GM12878 (cell line): ENCODE data around the gene KAZN. TPM values are rescaled to one million over a fixed set of nuclear protein-coding genes. Genes with fewer than 3 reads are reported as not detected.

Experiments
- ATAC-seq: fragments of 200-7000 bp; cut with Tn5 transposase; 3 replicates; pipeline ENCODE4 v1.9.1; 2020; ENCODE audit warnings: mild to moderate bottlenecking, moderate library complexity
- BruUV-seq: library from RNA; stranded (reverse); fragments of 400-500 nt; replicated peaks from 2 replicates; lab custom pipeline; 2021; lab: Mats Ljungman, UMichigan
- CTCF ChIA-PET: fragments of 300-600 bp; sonication (Branson Sonifier 250); formaldehyde crosslinking; extraction: SDS; loops from one replicate; lab custom pipeline; 2021; ENCODE audit warnings: inconsistent platforms; lab: Yijun Ruan, JAX
- POLR2A ChIA-PET: fragments of 350-600 bp; formaldehyde crosslinking; extraction: SDS; loops from one replicate; lab custom pipeline; 2021; ENCODE audit warnings: inconsistent platforms; lab: Charles Lee
- RAD21 ChIA-PET: fragments of 300-600 bp; sonication (Branson Sonifier 250); formaldehyde crosslinking; loops from one replicate; lab custom pipeline; 2023; ENCODE audit warnings: antibody characterized with exemption; ENCODE audit not compliant: unreplicated experiment; lab: Charles Lee
- SMC1A ChIA-PET: fragments of 300-600 bp; sonication (Branson Sonifier 250); formaldehyde crosslinking; loops from one replicate; lab custom pipeline; 2023; ENCODE audit not compliant: unreplicated experiment, uncharacterized antibody; lab: Charles Lee
- DNase-seq: peaks from one replicate; pipeline ENCODE4 v3.0.0-alpha.2; 2011; ENCODE audit warnings: low read depth, low spot score
- FAIRE-seq: peaks from 3 replicates; lab custom pipeline; 2011; peaks lifted over from hg19 to GRCh38; lab: Jason Lieb, UNC
- H2AFZ ChIP-seq: 2 replicates; pipeline ENCODE4 v1.6.0; 2011; ENCODE audit warnings: low read depth, low read length, control low read depth; ENCODE audit not compliant: control insufficient read depth
- H3K27ac ChIP-seq: 2 replicates; pipeline ENCODE4 v1.5.1; 2011; ENCODE audit warnings: control low read depth; ENCODE audit not compliant: control insufficient read depth, insufficient read depth
- H3K27me3 ChIP-seq, 2 experiments: replicated peaks in 1 of 2; 2 replicates each; pipeline versions ENCODE4 v1.6.0 to v1.6.1; 2011; ENCODE audit warnings: low read length in 1 of 2; ENCODE audit not compliant: control insufficient read depth in 2 of 2, insufficient read depth in 2 of 2
- H3K36me3 ChIP-seq, 2 experiments: 2 replicates each; pipeline ENCODE4 v1.5.1; 2011; ENCODE audit warnings: low read length in 1 of 2; ENCODE audit not compliant: control insufficient read depth in 2 of 2, insufficient read depth in 2 of 2
- H3K4me1 ChIP-seq: 2 replicates; pipeline ENCODE4 v1.6.1; 2011; ENCODE audit warnings: mild to moderate bottlenecking, low read length, moderate library complexity, mixed read lengths; ENCODE audit not compliant: control insufficient read depth, insufficient read depth
- H3K4me2 ChIP-seq: 2 replicates; pipeline ENCODE4 v1.6.0; 2011; ENCODE audit warnings: control low read depth; ENCODE audit not compliant: control insufficient read depth, insufficient read depth
- H3K4me3 ChIP-seq: fragments of 200-600 bp; sonication (generic); 2 replicates; pipeline ENCODE4 v1.5.1; 2016
- H3K79me2 ChIP-seq: 2 replicates; pipeline ENCODE4 v1.6.0; 2011; ENCODE audit warnings: low read length; ENCODE audit not compliant: control insufficient read depth, insufficient read depth
- H3K9ac ChIP-seq: 2 replicates; pipeline ENCODE4 v1.8.0; 2011; ENCODE audit warnings: low read length, control low read depth, mixed read lengths; ENCODE audit not compliant: control insufficient read depth, insufficient read depth
- H3K9me3 ChIP-seq: replicated peaks from 3 replicates; pipeline ENCODE4 v1.5.1; 2011; ENCODE audit warnings: mild to moderate bottlenecking, low read length; ENCODE audit not compliant: control insufficient read depth, insufficient read depth
- H4K20me1 ChIP-seq: 2 replicates; pipeline ENCODE4 v1.6.0; 2011; ENCODE audit not compliant: control insufficient read depth, insufficient read depth
- RAD51 ChIP-seq: fragments of 450-650 bp; IDR thresholded peaks from 2 replicates; pipeline ENCODE4 v1.6.1; 2016; ENCODE audit warnings: moderate library complexity, mild to moderate bottlenecking, inconsistent platforms
- RCOR1 ChIP-seq: conservative IDR thresholded peaks from 2 replicates; pipeline ENCODE4 v1.6.1; 2012; ENCODE audit warnings: low read depth, low read length, improper control_type of control experiment
- SRF ChIP-seq, 2 experiments: IDR thresholded peaks; 2 replicates each; pipeline ENCODE4 v1.6.1; 2011; ENCODE audit warnings: low read depth in 2 of 2, low read length in 2 of 2, mild to moderate bottlenecking in 1 of 2, moderate library complexity in 1 of 2
- ZNF274 ChIP-seq: IDR thresholded peaks from one replicate; pipeline ENCODE4 v1.8.0; 2011; ENCODE audit not compliant: insufficient read length, insufficient read depth
- ZNF622 ChIP-seq: fragments of 450-650 bp; IDR thresholded peaks from 2 replicates; pipeline ENCODE4 v1.6.1; 2017; ENCODE audit warnings: mild to moderate bottlenecking, inconsistent platforms
- WGBS: methylation state at CpG from one replicate; pipeline ENCODE4 v1.1.6; 2016; ENCODE audit warnings: low lambda C conversion rate; ENCODE audit not compliant: insufficient replicate concordance, insufficient coverage; ENCODE audit errors: missing lambda C conversion rate; 5-methylcytosine and 5-hydroxymethylcytosine counted together
- in situ Hi-C: fragments of 300-500 bp; cut with MboI; formaldehyde crosslinking; loops from 9 replicates; pipeline ENCODE4 v1.14.3; 2018; ENCODE audit warnings: mixed read lengths
- intact Hi-C: fragments of 100-400 bp; cut with micrococcal nuclease; formaldehyde crosslinking; loops from one replicate; pipeline ENCODE4 v1.14.2; 2022; ENCODE audit not compliant: unreplicated experiment
- polyA plus RNA-seq, 11 experiments: library from polyadenylated mRNA; depleted of rRNA in 4 of 11; unstranded in 6 of 11; stranded (reverse) in 5 of 11; fragments of >200 nt; fragmentation: Nextera tagmentation in 4 of 11; fragmentation: Illumina TruSeq in 1 of 11; extraction: Ambion mirVana in 4 of 11; extraction: Trizol in 1 of 11; gene quantifications; 1 replicate in 1 of 11; 2 replicates in 10 of 11; pipeline versions ENCODE4 v1.2.1 to v1.2.3, GENCODE V29; 2011 to 2016; ENCODE audit warnings: inconsistent platforms in 2 of 11, missing spikeins in 2 of 11, low read depth in 1 of 11
- total RNA-seq, 4 experiments: library from RNA; depleted of rRNA in 3 of 4; stranded (reverse); fragments of >200 nt in 3 of 4; fragmentation: Illumina TruSeq in 1 of 4; extraction: Trizol in 1 of 4; gene quantifications; 2 replicates each; pipeline versions ENCODE4 v1.2.1 to v1.2.3, GENCODE V29; 2013 to 2021
- TF ChIP-seq, protein P1 (sequence below): IDR thresholded peaks from 2 replicates; pipeline ENCODE4 v1.6.1; 2011; ENCODE audit warnings: low read depth, mild to moderate bottlenecking, low read length, moderate library complexity, borderline replicate concordance; ENCODE audit errors: extremely low read depth
- TF ChIP-seq, protein P2 (sequence below): IDR thresholded peaks from 2 replicates; pipeline ENCODE4 v1.6.1; 2012; ENCODE audit warnings: improper control_type of control experiment, low read depth, low read length; ENCODE audit not compliant: insufficient replicate concordance

Gene KAZN
- total and polyA plus RNA-seq, 10 of the 15 experiments (the other 5 are each of a cell fraction or from before 2014, with no cell fraction given), result 0.72 to 4.0 (median 1.2) TPM

DNA sequence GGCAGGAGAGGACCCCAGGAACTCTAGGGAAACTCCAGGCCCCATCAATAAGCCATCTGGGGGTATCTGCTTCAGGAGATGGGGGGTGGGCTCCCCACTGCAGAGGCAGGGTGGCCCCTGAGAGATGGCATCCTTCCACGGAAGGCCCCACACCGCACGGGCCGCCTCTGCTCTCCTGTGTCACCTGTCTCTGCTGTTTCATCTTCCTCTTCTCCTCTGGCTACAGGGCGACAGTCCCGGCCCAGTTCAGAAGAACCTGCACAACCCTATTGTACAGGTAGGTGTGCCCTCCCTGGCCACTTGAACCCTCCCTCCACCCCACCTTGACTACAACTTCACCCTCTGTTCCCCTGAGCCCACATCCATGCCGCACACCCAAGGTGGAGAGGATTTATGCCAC lies 464.9 kb downstream of the KAZN start:
- no TSS peak for BruUV-seq
- no peak overlapping the region for H2AFZ ChIP-seq
- no peaks in the 10 kb centered on the region for H3K79me2 ChIP-seq
- 32% methylated on average over 7 of the region's 7 CpGs for WGBS
- no peak for ATAC-seq
- ChIA-PET SMC1A (interaction anchor here (0.8 kb wide), 1 partner anchor 23 kb away, joined by 3 read pairs; no protein-coding TSS in a partner anchor), CTCF (interaction anchor here (0.9 to 1.4 kb wide), 2 partner anchors 10 to 37 kb away, joined by 3 to 4 read pairs; no protein-coding TSS in a partner anchor), RAD21 (no interaction called here), POLR2A (no interaction called here)
- no peak for DNase-seq
- no peak overlapping the region for H3K9ac ChIP-seq
- in situ Hi-C loops (no loop called here), intact Hi-C loops (no loop called here)
- TF ChIP-seq ZNF622 (no peak), ZNF274 (no peak), RAD51 (no peak)
- TF ChIP-seq, protein P1, sequence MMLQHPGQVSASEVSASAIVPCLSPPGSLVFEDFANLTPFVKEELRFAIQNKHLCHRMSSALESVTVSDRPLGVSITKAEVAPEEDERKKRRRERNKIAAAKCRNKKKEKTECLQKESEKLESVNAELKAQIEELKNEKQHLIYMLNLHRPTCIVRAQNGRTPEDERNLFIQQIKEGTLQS, result no peak
- no peaks in the 10 kb centered on the region for H4K20me1 ChIP-seq
- H3K4me2 ChIP-seq, result no peak overlapping the region
- H3K9me3 ChIP-seq, result no peaks in the 10 kb centered on the region; the same call in 2 of the 3 replicates
- H3K4me3 ChIP-seq, result no peak overlapping the region
- H3K4me1 ChIP-seq, result no peaks in the 10 kb centered on the region
- no peaks in the 10 kb centered on the region for H3K36me3 ChIP-seq
- no peaks in the 10 kb centered on the region for H3K27me3 ChIP-seq
- no peak for FAIRE-seq
- no peak overlapping the region for H3K27ac ChIP-seq

DNA sequence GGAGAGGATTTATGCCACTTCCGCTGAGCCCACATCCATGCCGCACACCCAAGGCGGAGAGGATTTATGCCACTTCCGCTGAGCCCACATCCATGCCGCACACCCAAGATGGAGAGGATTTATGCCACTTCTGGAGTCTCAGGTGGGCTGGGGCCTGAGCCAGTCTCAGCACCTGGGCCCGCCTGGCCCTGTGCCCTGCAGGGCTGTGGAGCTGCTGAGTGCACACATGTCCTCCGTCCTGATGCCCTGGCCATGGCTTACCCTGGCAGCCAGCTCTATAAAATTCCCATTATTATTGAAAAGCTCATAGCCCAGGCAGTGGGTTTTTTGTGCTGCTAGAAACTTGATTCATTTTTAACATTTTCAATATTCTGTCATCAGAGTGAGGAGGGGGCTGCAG lies 465.3 kb downstream of the KAZN start:
- RAD21 ChIA-PET, result no interaction called here
- in situ Hi-C loops, result no loop called here
- no peaks in the 10 kb centered on the region for H3K4me1 ChIP-seq
- no peak overlapping the region for H3K4me3 ChIP-seq
- H3K27ac ChIP-seq, result no peak overlapping the region
- no peak overlapping the region for H2AFZ ChIP-seq
- no peaks in the 10 kb centered on the region; the same call in 2 of the 3 replicates for H3K9me3 ChIP-seq
- no peaks in the 10 kb centered on the region for H3K27me3 ChIP-seq
- 59% methylated on average over 7 of the region's 7 CpGs for WGBS
- CTCF ChIA-PET, result no interaction called here
- ATAC-seq (no peak), DNase-seq (no peak), FAIRE-seq (no peak)
- H3K36me3 ChIP-seq, result no peaks in the 10 kb centered on the region
- H3K79me2 ChIP-seq, result no peaks in the 10 kb centered on the region
- SMC1A ChIA-PET, result no interaction called here
- H3K9ac ChIP-seq, result no peak overlapping the region
- H4K20me1 ChIP-seq, result no peaks in the 10 kb centered on the region
- intact Hi-C loops, result no loop called here
- no peak overlapping the region for H3K4me2 ChIP-seq
- no TSS peak for BruUV-seq
- POLR2A ChIA-PET, result no interaction called here
- TF ChIP-seq SRF (IDR thresholded peaks at IDR 0.05; ENCODE audit: low read depth in 2 of 2, low read length in 2 of 2) (no peak), RCOR1 (no peak)
- TF ChIP-seq, protein P2, sequence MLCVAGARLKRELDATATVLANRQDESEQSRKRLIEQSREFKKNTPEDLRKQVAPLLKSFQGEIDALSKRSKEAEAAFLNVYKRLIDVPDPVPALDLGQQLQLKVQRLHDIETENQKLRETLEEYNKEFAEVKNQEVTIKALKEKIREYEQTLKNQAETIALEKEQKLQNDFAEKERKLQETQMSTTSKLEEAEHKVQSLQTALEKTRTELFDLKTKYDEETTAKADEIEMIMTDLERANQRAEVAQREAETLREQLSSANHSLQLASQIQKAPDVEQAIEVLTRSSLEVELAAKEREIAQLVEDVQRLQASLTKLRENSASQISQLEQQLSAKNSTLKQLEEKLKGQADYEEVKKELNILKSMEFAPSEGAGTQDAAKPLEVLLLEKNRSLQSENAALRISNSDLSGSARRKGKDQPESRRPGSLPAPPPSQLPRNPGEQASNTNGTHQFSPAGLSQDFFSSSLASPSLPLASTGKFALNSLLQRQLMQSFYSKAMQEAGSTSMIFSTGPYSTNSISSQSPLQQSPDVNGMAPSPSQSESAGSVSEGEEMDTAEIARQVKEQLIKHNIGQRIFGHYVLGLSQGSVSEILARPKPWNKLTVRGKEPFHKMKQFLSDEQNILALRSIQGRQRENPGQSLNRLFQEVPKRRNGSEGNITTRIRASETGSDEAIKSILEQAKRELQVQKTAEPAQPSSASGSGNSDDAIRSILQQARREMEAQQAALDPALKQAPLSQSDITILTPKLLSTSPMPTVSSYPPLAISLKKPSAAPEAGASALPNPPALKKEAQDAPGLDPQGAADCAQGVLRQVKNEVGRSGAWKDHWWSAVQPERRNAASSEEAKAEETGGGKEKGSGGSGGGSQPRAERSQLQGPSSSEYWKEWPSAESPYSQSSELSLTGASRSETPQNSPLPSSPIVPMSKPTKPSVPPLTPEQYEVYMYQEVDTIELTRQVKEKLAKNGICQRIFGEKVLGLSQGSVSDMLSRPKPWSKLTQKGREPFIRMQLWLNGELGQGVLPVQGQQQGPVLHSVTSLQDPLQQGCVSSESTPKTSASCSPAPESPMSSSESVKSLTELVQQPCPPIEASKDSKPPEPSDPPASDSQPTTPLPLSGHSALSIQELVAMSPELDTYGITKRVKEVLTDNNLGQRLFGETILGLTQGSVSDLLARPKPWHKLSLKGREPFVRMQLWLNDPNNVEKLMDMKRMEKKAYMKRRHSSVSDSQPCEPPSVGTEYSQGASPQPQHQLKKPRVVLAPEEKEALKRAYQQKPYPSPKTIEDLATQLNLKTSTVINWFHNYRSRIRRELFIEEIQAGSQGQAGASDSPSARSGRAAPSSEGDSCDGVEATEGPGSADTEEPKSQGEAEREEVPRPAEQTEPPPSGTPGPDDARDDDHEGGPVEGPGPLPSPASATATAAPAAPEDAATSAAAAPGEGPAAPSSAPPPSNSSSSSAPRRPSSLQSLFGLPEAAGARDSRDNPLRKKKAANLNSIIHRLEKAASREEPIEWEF, result no peak
